22Rv1 (cell line): ENCODE measurements around the gene MYMK.

Experiments
- CTCF ChIP-seq: fragments of 450-650 bp; IDR thresholded peaks from 2 replicates; pipeline ENCODE4 v1.5.1; 2017; ENCODE audit warnings: mild to moderate bottlenecking
- ZFX ChIP-seq: fragments of 450-650 bp; IDR thresholded peaks from 2 replicates; pipeline ENCODE4 v1.6.1; 2017; ENCODE audit warnings: antibody characterized with exemption, borderline replicate concordance

GRCh38 chr9:133485531-133486260 is 39.1 kb downstream of the MYMK start:
- TF ChIP-seq CTCF (no peak), ZFX (no peak)
